AG10803 (cell line): ENCODE results near the gene TSFM.

Source experiments
- DNase-seq: peaks from one replicate; pipeline ENCODE4 v3.0.0; 2010; ENCODE audit warnings: low read depth
- H3K4me3 ChIP-seq: 2 replicates; pipeline ENCODE4 v1.5.1; 2011; ENCODE audit warnings: mild to moderate bottlenecking, low read length, control low read depth
- TF ChIP-seq, protein P1 (sequence below): conservative IDR thresholded peaks from 2 replicates; pipeline ENCODE4 v1.5.1; 2011; ENCODE audit warnings: mild to moderate bottlenecking, low read length, control low read depth, inconsistent platforms

The TSFM gene

DNA sequence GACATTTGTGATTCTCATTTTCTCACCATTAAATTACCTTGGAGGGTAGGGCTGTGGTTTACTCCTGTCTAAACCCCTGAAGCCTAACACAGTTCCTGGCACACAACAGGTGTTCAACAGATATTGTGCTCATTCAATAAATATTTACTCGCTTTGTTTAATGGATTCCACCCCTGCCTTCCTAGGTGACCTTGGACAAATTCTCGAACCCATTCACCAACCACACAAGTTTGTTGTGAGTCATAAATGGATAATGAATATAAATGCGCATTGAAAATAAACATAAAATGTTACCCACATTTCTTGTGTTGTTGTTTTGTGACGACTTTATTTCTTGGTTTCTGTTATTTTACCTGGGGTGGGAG lies 362 bp upstream of the TSFM start:
- TF ChIP-seq, protein P1, sequence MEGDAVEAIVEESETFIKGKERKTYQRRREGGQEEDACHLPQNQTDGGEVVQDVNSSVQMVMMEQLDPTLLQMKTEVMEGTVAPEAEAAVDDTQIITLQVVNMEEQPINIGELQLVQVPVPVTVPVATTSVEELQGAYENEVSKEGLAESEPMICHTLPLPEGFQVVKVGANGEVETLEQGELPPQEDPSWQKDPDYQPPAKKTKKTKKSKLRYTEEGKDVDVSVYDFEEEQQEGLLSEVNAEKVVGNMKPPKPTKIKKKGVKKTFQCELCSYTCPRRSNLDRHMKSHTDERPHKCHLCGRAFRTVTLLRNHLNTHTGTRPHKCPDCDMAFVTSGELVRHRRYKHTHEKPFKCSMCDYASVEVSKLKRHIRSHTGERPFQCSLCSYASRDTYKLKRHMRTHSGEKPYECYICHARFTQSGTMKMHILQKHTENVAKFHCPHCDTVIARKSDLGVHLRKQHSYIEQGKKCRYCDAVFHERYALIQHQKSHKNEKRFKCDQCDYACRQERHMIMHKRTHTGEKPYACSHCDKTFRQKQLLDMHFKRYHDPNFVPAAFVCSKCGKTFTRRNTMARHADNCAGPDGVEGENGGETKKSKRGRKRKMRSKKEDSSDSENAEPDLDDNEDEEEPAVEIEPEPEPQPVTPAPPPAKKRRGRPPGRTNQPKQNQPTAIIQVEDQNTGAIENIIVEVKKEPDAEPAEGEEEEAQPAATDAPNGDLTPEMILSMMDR, result no peak
- no peak for DNase-seq
- no peak overlapping the region for H3K4me3 ChIP-seq

DNA sequence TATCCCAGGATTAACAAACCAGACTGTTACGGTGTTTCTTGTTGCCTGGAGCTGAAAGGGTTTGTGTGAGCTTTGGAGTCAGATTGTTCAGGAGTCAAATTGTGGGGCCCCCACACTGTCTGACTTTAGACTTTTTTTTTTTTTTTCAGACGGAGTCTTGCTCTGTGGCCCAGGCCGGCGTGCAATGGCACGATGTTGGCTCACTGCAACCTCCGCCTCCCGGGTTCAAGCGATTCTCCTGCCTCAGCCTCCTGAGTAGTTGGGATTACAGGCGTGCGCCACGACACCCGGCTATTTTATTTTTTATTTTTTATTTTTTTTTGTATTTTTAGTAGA lies 847 bp downstream of the TSFM start:
- H3K4me3 ChIP-seq, result peak overlapping the region; percentile 100
- no peak for DNase-seq
- TF ChIP-seq, protein P1, result no peak

DNA sequence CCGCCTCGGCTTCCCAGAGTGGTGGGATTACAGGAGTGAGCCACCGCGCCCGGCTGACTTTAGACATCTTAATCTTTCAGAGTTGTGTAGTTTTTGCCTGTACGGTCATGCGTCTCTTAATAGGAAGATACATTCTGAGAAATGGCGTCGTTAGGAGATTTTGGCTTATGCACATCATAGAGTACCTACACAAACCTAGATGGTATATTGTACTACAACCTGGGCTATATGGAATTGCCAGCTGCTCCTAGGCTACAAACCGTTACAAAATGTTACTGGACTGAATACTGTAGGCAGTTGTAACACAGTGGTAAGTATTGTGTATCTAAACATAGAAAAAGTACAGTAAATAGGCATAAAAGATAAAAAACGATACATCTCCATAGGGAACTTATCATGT lies 1.3 kb downstream of the TSFM start:
- H3K4me3 ChIP-seq, result no peak overlapping the region
- DNase-seq, result no peak
- TF ChIP-seq, protein P1, result no peak

DNA sequence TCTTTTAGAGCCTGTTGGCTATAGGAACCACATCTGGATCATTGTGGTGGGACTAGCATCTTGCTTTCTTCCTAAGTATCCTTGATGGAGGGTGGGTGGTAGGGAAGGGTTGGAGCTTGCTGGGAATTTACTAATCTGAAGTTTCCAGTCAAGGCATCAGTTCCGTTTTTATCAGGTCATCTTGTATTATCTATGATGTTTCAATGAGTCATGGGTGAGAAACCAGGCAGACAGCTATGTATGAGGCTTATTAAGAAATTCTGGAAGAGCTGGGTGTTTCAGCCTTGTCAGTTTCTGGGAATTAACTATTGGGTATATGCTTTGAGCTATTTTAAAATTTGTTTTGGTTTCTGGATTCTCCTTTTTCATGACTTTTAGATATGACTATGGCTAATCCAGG lies 11.3 kb downstream of the TSFM start:
- DNase-seq, result peak; percentile 79
- no peak overlapping the region for H3K4me3 ChIP-seq
- TF ChIP-seq, protein P1, result no peak

DNA sequence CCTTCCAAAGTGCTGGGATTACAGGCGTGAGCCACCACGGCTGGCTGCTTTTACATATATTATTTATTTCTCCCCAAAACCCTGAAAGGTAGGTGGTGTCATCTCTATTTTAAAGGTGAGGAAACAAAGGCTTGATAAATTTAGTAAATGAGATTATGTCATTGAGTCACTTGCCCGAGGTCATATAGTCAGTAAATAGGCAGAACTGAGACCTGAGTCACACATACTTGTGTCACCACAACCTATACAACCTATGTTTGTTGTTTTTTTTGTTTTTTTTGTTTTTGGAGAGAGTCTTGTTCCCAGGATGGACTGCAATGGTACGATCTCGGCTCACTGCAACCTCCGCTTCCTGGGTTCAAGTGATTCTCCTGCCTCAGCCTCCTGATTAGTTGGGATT lies 12.8 kb downstream of the TSFM start:
- H3K4me3 ChIP-seq, result no peak overlapping the region
- DNase-seq, result no peak
- TF ChIP-seq, protein P1, result no peak

DNA sequence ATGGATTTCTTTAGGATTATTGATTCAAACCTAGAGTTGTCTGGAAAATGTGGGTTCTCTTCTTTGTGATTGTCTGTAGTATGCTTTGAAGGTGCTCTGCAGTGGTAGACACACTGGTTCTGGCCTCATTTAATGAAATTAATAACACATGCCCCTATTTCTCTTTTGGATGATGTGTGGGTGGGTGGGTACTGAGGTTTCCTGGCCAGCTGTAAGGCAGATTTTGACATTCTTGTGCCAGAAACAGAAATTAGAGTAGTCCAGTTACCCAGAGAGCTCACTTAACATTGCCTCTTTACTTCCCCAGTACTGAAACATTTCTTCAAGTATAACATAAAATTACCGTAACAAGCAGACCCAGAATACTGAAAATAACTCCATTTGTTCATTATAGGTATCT lies 14.4 kb downstream of the TSFM start:
- peak; percentile 53 for DNase-seq
- no peak overlapping the region for H3K4me3 ChIP-seq
- TF ChIP-seq, protein P1, result no peak

DNA sequence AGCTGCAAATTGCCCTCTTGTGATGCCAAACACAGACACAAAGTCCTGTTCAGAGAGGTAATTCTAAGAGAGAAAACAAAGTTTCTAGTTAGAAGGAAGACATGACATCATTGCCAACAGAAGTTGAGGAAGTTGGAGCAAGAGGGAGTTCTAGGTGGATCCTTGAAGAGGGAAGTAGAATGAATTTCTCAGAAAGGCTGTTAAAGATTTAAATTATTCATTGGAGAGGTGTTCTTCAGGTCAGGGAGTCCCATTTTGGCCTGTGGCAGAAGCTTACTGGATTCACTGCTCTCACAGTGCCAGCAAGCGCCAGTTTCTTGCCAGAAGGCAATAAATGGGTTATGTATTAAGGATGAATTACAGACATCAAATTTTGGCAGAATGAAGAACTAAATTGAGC lies 15.3 kb downstream of the TSFM start:
- H3K4me3 ChIP-seq, result no peak overlapping the region
- no peak for DNase-seq
- TF ChIP-seq, protein P1, result no peak
